GM18520 (cell line): Measurements from ENCODE around the gene BSPH1.
"Not testable (repeated sequence)": the region's sequence is repeated elsewhere in the genome, so short reads cannot be mapped to it uniquely, and the experiment has no call there.

Experiments used
- ATAC-seq: cut with Tn5 transposase; IDR thresholded peaks from one replicate; pipeline ENCODE4 v1.9.1; 2021; ENCODE audit not compliant: unreplicated experiment

Gene BSPH1

DNA sequence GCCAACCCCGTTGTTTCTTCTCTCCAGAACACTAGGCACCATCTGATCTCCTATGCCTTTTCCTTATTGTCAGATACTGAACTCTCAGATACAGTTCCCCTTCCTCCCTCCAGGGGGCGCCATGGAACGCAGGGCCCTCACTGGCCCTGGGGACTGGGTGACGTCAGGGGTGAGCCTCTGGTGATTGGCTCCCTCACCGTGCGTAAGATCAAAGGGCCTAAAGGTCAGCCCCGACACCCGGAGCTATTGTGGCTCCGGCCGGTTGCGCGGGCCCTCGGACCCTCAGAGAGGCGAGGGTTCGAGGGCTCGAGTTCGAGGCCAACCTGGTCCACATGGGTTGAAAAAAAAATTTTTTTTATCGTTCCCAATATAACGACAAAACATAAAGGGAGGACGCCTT lies 63.4 kb downstream of the BSPH1 start:
- ATAC-seq = not testable (repeated sequence)

DNA sequence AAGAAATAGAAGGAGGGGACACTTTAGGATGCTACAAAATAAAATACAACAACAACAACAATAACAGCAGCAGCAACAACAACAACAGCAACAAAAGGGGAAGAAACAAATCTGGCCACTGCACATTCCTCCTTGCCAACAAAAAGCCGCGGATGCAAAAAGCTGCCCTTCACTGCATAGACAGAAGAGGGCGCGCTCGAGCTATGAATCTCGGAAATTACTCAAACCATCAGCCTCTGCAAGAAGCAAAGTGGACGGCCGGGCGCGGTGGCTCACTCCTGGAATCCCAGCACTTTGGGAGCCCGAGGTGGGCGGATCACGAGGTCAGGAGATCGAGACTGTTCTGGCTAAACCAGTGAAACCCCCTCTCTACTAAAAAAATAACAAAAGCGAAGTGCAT lies 71.9 kb downstream of the BSPH1 start:
- not testable (repeated sequence) for ATAC-seq
